Ureter (tissue), 1 donor: Measurements from ENCODE around the gene CHRM5. TPM values are rescaled to one million over a fixed set of nuclear protein-coding genes. Genes with fewer than 3 reads are reported as not detected.

Experiments used
- DNase-seq: peaks from one replicate; pipeline ENCODE4 v3.0.0-alpha.2; 2020; ENCODE audit warnings: low spot score
- total RNA-seq: library from RNA; stranded (reverse); gene quantifications from one replicate; pipeline ENCODE4 v1.2.4, GENCODE V29; 2023
- donor health status: DM: yes; HTN: yes; CAD: no.

Gene CHRM5
- total RNA-seq, 1 donor from 2014 or later: not detected

- DNase-seq: no peak
Measured at GRCh38 chr15:34085746-34086145, 117.4 kb downstream of the CHRM5 start.

- no peak for DNase-seq
Measured at GRCh38 chr15:34099914-34100313, 131.6 kb downstream of the CHRM5 start.

GRCh38 chr15:34101366-34102174, 133.3 kb downstream of the CHRM5 start, which contains the start of the genes EMC7 and PGBD4:
Gene EMC7, minus strand, starts transcription at chr15:34101862. Its CDS starts 23 bp downstream, at chr15:34101839.
Gene PGBD4, plus strand, starts transcription at chr15:34102083. Its CDS starts 449 bp downstream, at chr15:34102532.
- DNase-seq: peak; percentile 99

- no peak for DNase-seq
Measured at GRCh38 chr15:34102175-34102925, 134.1 kb downstream of the CHRM5 start.

- DNase-seq: no peak
Measured at GRCh38 chr15:34106423-34106822, 138.1 kb downstream of the CHRM5 start.

GRCh38 chr15:34107315-34107714, 139.0 kb downstream of the CHRM5 start:
- no peak for DNase-seq

GRCh38 chr15:34109797-34110663, 141.7 kb downstream of the CHRM5 start:
- no peak for DNase-seq

- DNase-seq: no peak
Measured at GRCh38 chr15:34111488-34111887, 143.2 kb downstream of the CHRM5 start.

- DNase-seq: no peak
Measured at GRCh38 chr15:34114215-34114614, 145.9 kb downstream of the CHRM5 start.

GRCh38 chr15:34114739-34115138, 146.4 kb downstream of the CHRM5 start:
- DNase-seq: no peak

- DNase-seq: no peak
Measured at GRCh38 chr15:34116620-34117019, 148.3 kb downstream of the CHRM5 start.

Other genes with a start within 250 kb of the CHRM5 start
- 12.4 TPM for gene AVEN, start 70.7 kb downstream of the CHRM5 start, total RNA-seq
- gene EMC7, start 133.4 kb downstream of the CHRM5 start, total RNA-seq: 51.6 TPM
- 1.5 TPM for gene PGBD4, start 133.6 kb downstream of the CHRM5 start, total RNA-seq
- gene KATNBL1, start 241.6 kb downstream of the CHRM5 start, total RNA-seq: 63.2 TPM